Measurements from ENCODE around the gene TBC1D32.
"Not testable (repeated sequence)": the region's sequence is repeated elsewhere in the genome, so short reads cannot be mapped to it uniquely, and the experiment has no call there.

Gene TBC1D32, protein sequence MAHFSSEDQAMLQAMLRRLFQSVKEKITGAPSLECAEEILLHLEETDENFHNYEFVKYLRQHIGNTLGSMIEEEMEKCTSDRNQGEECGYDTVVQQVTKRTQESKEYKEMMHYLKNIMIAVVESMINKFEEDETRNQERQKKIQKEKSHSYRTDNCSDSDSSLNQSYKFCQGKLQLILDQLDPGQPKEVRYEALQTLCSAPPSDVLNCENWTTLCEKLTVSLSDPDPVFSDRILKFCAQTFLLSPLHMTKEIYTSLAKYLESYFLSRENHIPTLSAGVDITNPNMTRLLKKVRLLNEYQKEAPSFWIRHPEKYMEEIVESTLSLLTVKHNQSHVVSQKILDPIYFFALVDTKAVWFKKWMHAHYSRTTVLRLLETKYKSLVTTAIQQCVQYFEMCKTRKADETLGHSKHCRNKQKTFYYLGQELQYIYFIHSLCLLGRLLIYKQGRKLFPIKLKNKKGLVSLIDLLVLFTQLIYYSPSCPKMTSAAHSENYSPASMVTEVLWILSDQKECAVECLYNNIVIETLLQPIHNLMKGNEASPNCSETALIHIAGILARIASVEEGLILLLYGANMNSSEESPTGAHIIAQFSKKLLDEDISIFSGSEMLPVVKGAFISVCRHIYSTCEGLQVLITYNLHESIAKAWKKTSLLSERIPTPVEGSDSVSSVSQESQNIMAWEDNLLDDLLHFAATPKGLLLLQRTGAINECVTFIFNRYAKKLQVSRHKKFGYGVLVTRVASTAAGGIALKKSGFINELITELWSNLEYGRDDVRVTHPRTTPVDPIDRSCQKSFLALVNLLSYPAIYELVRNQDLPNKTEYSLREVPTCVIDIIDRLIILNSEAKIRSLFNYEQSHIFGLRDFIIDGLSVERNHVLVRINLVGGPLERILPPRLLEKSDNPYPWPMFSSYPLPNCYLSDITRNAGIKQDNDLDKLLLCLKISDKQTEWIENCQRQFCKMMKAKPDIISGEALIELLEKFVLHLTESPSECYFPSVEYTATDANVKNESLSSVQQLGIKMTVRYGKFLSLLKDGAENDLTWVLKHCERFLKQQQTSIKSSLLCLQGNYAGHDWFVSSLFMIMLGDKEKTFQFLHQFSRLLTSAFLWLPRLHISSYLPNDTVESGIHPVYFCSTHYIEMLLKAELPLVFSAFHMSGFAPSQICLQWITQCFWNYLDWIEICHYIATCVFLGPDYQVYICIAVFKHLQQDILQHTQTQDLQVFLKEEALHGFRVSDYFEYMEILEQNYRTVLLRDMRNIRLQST
- total RNA-seq = 6.9 to 17.8 reads per million in 2 experiments

DNA sequence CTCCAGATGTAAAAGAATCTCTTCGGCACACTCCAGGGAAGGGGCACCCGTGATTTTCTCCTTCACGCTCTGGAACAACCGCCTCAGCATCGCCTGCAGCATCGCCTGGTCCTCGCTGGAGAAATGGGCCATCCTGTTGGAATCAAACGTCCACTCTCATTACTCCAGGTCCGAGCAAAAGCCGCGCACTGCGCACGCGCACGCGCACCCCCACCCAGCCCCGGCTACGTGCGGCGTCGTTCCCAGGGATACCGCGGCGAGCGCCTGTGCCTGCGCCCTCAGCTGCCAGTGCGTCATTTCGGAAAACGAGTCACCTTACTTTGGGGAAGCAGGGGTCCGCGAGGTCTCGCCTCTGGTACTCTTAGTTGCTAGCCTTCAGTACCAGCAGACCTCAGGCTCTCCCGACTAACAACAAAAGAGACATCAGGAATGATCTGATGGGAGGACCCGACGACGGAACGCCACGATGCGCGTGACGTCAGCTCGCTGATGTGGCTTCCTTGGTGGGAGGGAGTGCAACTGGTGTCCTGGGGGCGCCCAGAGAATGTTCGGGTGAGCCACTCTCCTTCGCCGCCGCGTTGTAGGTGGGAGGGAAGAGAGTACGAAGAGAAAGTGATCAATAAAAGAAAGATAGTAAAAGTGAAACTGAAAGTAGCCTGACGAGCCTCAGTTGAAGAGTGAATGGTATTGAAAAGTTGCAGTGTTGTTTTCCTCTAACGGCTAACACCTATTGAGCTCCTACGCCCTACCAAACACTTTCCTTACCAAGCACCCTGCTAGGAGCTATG lies at the start of gene TBC1D32:
Gene TBC1D32, minus strand, starts transcription at position 182 of the 788 bp plus-strand sequence. Its CDS starts 50 bp downstream, at position 132.
- DNase-seq (ENCODE audit: low read depth) = peak; percentile 75

DNA sequence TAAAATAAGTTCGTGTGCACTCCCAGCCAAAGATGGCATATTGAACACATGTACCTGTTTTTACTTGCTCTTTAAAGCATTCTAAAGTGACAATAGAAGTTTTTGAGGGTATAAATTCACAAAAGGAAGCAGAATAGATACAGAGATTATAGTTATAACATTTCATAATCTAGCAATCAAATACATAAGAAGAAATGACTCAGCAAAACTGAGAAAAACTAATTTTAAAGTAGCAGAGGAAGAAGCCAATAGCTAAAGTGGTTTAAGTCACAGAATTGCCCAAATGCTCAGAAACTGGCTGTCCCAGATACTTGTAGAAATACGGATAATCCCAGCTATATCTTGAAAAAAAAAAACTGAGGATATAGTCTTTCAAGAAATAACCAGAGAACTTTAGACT lies 49.2 kb upstream of the TBC1D32 start:
- DNase-seq (ENCODE audit: low read depth) = no peak

DNA sequence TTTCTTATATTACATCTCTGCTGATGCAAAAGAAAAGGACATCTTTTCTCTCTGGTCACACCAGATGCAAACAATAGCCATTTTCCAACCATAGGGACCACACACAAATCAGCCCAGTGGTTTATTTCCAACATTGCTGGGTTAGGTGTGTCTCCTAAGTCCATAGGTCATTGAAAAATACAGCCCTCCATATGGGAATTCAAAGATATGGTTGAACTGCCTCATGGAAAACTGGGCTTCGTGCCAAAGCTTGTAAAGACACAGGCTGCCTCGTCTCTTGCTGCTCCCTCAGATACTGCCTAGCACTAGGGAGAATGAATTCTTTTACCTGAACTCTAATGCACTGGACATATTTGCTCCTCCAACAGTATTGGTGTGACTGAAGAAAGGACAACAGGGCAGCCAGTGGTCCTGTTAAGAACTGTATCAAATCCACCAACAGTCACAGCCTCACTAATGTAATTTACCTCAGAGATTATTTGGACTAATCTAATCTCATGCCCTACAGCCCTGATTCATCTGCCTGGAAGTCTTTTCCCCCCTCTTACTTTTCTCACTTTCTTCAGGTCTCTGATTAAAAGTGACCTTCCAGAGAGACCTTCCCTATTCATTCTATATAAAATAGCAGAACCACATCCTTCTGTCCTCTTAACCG lies 48.3 kb upstream of the TBC1D32 start:
- DNase-seq (ENCODE audit: low read depth) = no peak

DNA sequence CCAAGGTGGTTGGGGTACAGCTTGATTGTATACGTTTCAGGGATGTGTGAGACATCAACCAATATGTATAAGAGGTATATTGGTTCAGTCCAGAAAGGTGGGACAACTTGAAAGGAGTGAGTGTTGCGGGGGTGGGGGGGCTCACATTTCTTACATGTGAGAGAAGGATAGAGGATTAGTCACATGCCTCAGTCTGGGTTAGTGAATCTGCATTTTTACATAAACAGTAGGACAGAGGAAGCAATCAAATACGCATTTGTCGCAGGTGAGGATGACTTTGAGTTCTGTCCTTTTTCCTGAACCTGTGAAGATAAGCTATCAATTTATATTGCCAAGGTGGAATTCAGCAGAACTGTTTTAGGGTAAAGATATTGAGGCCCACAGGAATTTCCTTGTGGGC lies 42.1 kb upstream of the TBC1D32 start:
- no peak for DNase-seq (ENCODE audit: low read depth)

DNA sequence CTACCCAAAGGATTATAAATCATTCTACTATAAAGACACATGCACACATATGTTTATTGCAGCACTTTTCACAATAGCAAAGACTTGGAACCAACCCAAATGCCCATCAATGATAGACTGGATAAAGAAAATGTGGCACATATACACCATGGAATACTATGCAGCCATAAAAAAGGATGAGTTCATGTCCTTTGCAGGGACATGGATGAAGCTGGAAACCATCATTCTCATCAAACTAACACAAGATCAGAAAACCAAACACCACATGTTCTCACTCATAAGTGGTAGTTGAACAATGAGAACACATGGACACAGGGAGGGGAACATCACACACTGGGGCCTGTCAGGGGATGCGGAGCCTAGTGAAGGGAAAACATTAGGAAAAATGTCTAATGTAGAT lies 39.9 kb upstream of the TBC1D32 start:
- DNase-seq (ENCODE audit: low read depth) = not testable (repeated sequence)

DNA sequence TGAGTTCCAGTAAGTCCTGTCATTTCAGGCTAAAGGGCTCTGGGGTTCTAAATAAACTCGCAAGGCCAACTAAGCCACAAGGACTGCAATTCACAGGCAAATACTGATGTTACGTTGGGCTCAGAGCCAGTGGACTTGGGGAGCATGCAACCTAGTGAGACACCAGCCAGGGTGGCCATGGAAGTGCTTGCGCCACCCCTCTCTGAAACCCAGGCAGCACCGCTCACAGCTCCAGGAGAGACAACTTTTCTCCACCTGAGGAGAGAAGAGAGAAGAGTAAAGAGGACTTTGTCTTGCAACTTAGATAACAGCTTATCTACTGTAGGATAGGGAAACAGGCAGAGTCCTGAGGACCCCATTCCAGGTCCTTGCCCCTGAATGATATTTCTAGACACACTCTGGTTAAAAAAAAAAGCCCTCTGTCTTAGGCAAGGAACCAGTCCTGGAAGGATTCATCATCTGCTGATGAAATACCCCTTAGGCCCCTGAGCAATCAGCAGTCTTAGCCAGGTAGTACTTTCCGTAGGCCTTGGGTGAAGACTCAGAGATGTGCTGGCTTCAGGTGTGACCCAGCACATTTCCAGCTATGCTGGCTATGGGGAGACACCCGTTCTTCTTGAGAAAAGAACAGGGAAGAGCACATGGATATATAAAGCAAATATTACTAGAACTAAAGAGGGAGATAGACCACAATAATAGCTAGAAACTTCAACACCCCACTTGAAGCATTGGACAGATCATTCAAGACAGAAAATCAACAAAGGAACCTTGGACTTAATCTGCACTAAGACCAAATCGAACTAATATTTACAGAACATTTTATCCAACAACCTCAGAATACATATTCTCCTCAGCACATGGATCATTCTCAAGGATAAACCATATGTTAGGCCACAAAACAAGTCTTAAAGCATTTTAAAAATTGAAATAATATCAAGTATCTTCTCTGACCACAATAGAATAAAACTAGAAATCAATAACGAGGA lies 31.5 kb upstream of the TBC1D32 start:
- no peak for DNase-seq (ENCODE audit: low read depth)

DNA sequence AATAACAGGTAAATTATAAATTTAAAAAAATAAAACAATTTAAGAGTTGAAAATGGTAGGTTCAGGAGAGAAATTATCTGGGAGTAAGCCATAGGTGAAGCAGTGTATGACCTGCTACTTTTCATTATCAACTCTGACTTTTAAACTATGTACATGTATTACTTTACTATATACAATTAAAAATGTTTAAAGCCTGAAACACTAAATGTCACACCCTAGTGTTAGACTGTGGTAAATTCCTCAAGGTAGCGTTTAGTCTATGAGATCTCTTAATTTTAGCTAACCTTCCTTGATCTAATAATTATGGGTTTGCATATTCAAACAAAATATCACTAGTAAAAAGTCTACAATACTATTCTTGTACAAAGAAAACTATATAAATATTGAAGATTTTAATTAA lies 22.3 kb upstream of the TBC1D32 start:
- no peak for DNase-seq (ENCODE audit: low read depth)

DNA sequence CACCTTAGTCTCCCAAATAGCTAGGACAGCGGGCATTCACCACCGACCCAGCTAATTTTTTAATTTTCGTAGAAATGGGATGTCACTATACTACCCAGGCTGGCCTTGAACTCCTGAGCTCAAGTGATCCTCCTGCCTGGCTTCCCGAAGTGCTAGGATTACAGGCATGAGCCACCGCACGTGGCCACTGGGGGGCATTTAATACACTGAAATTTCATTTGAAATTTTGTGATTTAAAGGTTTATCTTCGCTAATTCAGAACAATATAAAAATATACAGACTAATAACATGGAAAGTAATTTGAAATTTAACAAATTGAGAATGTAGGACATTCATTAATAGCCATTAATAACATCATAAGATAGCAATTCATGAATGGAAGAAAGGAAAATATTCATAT lies 20.5 kb upstream of the TBC1D32 start:
- no peak for DNase-seq (ENCODE audit: low read depth)

DNA sequence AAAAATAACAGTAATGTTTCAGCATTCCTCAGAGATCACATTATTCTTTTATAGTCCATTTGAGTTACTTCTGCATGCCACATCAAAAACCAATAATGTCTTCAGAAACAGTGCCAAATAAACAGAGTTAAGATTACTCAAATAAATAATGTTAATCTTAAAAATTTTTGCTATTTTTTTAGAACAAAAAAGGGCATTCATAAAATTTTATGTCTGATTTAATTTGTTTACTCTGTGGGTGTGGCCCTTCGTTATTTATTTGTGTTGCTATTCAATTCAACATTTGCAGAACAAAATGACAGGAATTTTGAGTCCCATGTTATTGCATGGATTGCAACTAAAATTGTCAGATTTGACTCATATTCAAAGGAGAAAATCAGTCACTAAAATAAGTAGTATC lies 18.7 kb upstream of the TBC1D32 start:
- DNase-seq (ENCODE audit: low read depth) = no peak

DNA sequence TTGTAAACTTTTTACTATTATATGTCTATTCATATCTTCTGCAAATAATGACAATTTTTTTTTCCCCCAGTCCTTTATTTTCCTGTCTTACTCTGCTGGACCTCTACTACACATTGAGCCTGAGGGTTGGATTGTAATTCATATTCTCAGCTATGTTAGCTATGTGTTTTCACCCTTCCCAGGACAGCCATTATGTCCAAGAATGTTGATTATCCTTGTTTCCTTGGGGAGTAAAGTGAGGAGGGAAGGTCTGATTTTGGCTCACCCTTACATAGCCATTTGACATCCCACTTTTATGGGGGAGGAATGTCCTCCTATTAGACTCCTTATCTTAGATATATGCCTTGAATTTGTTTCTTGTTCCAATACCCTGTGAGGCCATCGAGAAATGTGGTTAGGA lies 17.6 kb upstream of the TBC1D32 start:
- DNase-seq (ENCODE audit: low read depth) = no peak

DNA sequence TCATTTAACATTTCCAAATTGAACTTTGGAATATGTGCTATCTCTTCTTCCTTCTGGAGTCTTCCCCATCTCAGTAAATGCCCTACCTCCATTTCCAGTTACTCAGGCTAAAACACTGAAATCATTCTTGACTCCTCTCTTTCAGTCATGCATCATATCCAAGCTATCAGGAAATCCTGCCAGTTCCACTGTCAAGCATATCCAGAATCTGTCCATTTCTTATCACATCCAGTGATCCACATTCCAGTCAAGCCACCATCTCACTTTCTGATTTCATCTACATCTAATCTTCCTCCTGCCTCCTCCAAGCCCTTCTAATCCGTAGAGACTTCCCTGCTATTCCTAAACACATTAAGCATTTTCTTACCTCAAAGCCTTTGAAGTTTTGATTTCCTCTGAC lies 15.3 kb upstream of the TBC1D32 start:
- no peak for DNase-seq (ENCODE audit: low read depth)

DNA sequence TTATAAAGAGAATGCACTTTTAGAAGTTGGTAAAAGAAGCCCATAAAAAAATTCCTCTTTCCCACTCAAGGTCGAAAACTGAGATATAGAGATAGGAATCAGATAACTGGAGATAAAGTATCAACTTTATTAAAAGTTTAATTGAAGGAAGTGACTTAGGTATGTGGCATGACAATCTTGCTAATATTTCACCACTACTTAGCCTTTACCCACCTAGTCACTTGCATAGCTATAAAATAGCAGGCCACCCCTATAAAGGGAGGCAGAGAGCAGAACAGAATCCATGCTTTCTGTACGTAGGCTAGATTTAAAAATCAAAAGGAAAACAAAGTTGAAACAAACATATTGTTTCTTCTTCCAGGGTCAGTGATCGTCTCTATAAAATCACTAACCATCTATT lies 13.2 kb upstream of the TBC1D32 start:
- no peak for DNase-seq (ENCODE audit: low read depth)

DNA sequence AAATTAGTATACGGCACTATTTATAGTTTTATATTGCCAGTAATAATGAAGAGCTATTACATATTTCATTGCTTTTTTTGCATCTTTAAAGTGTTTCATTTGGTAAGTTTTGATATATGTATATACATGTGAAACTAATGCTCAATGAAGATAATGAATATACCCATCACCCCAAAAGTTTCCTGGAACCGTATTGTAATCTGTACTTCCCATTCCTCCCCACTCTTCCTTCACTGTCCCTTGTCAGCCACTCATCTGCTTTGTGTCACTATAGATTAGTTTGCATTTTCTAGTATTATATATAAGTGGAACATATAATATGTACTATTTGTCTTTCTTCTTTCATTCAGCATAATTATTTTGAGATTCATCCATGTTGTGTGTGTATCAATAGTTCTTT lies 10.3 kb upstream of the TBC1D32 start:
- DNase-seq (ENCODE audit: low read depth) = no peak

DNA sequence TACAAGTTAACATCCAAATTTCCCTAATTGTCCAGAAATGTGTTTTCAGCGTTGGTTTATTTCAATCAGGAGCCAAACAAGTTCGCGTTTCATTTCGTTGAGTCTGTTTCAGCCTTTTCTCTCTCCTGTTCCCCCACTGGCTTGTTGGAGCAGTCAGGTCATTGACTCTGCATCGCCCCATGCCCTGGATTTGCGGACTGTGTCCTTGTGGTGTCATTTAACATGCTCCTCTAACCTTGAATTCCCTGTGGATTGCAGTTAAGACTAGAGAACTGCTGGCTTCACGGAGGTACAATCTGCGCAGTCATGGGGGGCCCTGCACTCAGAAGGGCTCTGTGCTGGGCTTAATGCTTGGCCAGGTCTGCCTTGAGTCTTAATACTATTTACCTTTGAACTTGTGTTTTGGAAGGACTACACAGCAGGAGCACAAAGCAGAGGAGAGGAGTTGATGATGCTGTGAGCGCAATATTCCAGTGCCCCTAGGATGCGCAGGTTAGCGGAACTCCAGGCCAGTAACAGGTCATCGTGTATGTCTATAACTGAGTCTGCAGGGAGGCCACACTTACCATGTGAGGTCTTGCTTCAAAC lies 5.5 kb upstream of the TBC1D32 start:
- no peak for DNase-seq (ENCODE audit: low read depth)

DNA sequence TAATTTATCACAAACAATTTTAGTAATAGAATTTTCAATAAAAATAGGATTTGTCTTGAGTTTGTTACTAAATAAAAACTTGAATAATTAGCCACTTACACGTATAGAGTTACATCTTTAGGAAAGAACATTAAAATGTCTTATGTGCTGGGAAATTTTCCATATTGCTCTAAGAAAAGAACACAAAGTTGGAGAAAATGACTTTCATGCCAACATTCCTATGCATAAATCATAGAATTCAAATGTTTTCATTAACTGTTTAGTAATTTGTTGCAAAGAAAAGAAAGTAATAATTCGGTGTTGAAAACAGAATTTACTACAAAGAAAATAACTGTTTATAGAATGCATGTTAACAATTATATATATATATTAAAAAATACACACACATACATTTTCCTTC lies 4.7 kb upstream of the TBC1D32 start:
- DNase-seq (ENCODE audit: low read depth) = no peak

DNA sequence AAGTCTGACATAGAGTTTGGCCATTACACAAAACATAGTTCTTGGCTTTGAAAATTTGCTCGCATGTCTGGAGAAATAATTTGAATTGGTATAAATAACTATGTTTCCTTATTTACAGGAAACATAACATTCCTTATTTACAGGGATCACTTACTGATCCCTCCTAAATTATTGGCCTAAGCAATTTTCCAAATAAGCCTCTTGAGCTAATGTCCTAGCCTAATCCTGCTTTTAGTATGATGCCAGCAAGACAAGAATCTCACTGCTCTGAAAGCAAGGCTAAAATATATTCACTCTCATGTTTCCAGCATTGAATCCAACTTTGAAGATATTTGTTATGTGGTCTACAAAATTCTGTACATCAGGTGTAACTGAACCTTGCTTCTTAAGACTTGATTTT lies 4.1 kb upstream of the TBC1D32 start:
- no peak for DNase-seq (ENCODE audit: low read depth)

DNA sequence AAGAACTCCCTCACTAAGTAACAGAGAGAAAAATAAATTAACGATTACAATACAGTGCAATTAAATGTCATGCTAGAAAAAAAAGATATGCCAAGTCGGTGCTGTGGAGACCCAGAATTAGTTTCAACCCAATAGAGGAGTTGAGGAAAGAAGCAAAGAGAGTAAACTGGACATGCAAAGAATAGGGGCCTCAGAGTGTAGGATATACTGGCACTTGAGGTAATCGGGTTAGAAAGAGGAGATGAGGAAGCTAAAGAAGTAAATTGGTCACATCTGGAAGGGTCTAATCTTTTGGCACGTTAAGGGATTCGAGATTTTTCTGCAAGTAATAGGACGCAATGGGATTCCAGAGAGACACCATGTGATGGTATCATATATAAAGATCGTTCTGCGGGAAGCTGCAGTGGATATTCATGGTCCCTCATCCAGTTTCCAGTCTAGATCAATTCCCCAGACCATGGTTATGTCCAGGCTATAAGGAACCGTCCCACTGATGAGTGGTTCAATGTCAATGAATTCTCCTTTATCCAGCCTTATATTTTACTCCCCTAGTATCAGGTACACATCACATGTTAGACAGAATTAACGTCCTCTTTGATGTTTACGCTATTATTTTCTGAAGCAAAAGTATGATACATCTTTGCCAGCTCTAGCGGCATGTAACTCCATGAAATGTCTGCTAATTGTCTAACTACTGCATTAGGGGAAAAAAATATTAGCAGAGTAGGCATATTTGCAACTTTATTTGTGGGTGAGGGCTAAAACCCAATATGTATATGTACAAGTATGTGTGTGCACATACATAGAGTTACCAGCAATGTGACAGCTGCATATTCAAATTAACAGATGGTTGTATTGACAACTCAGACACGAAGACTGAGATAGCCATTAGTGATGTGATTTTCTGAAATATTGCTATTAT lies 1.1 kb upstream of the TBC1D32 start:
- no peak for DNase-seq (ENCODE audit: low read depth)

DNA sequence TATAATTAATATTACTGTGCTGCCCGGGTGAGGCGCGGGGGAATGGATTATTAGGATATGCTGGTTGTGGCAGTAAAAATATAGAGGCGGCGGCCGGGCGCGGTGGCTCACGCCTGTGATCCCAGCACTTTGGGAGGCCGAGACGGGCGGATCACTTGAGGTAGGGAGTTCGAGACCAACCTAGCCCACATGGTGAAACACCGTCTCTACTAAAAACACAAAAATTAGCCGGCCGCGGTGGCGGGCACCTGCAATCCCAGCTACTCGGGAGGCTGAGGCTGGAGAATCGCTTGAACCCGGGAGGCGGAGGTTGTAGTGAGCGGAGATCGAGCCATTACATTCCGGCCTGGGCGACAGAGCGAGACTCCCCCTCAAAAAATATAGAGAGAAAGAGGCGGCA lies 586 bp downstream of the TBC1D32 start:
- not testable (repeated sequence) for DNase-seq (ENCODE audit: low read depth)
